Measurements from ENCODE around the gene MEX3C.

Gene MEX3C

GRCh38 chr18:51191128-51191717 is 6.3 kb downstream of the MEX3C start:
- DNase-seq, result no peak

GRCh38 chr18:51190000-51190399 is 7.5 kb downstream of the MEX3C start:
- DNase-seq, result no peak

GRCh38 chr18:51188024-51188701 is 9.3 kb downstream of the MEX3C start:
- DNase-seq, result no peak

- DNase-seq, result no peak
Observed at GRCh38 chr18:51185075-51185474, 12.4 kb downstream of the MEX3C start.

GRCh38 chr18:51184091-51184457 is 13.4 kb downstream of the MEX3C start:
- DNase-seq, result no peak

GRCh38 chr18:51183372-51184090 is 13.9 kb downstream of the MEX3C start:
- no peak for DNase-seq

- no peak for DNase-seq
Observed at GRCh38 chr18:51182824-51183223, 14.7 kb downstream of the MEX3C start.

- DNase-seq, result no peak
Observed at GRCh38 chr18:51171625-51172259, 25.7 kb downstream of the MEX3C start.

- no peak for DNase-seq
Observed at GRCh38 chr18:51171223-51171622, 26.3 kb downstream of the MEX3C start.

GRCh38 chr18:51170664-51171063 is 26.8 kb downstream of the MEX3C start:
- DNase-seq, result no peak

GRCh38 chr18:51169731-51170130 is 27.8 kb downstream of the MEX3C start:
- DNase-seq, result no peak

- no peak for DNase-seq
Observed at GRCh38 chr18:51168960-51169662, 28.4 kb downstream of the MEX3C start.

GRCh38 chr18:51168026-51168742 is 29.3 kb downstream of the MEX3C start:
- DNase-seq, result no peak

- no peak for DNase-seq
Observed at GRCh38 chr18:51165296-51165695, 32.2 kb downstream of the MEX3C start.

- no peak for DNase-seq
Observed at GRCh38 chr18:51164761-51165281, 32.7 kb downstream of the MEX3C start.

- no peak for DNase-seq
Observed at GRCh38 chr18:51164342-51164741, 33.1 kb downstream of the MEX3C start.

- no peak for DNase-seq
Observed at GRCh38 chr18:51163543-51163942, 33.9 kb downstream of the MEX3C start.

GRCh38 chr18:51162617-51163016 is 34.9 kb downstream of the MEX3C start:
- no peak for DNase-seq

- no peak for DNase-seq
Observed at GRCh38 chr18:51160646-51161045, 36.8 kb downstream of the MEX3C start.

GRCh38 chr18:51157215-51157614 is 40.3 kb downstream of the MEX3C start:
- no peak for DNase-seq

- DNase-seq, result no peak
Observed at GRCh38 chr18:51154431-51155063, 42.9 kb downstream of the MEX3C start.

Data from NCI-H187 (cell line).